Iris pigment epithelial cell (primary cell): ENCODE data around the gene DBP.
"Not testable (repeated sequence)": the region's sequence is repeated elsewhere in the genome, so short reads cannot be mapped to it uniquely, and the experiment has no call there.

ENCODE experiments used
- DNase-seq: peaks from one replicate; pipeline ENCODE4 v3.0.0-alpha.2; 2011; ENCODE audit warnings: low read depth

Gene DBP

DNA sequence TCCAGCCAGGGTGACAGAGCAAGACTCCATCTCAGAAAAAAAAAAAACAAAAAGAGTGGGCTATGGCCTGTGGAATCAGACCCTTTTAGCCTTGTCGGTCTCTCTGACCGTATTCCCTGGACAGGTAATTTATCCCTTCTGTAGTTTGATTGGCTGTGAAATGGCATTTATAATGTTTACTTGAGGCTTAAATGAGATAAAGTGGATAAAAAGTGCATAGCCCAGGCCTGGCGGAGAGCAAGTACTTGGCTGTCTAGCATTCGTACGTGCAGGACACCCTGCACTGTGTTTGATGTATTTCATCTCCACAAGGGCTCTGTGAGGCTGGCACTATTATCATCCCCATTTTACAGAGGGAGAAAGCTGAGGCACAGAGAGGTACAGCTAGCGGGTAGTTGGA lies 28.6 kb upstream of the DBP start:
- DNase-seq, result no peak

DNA sequence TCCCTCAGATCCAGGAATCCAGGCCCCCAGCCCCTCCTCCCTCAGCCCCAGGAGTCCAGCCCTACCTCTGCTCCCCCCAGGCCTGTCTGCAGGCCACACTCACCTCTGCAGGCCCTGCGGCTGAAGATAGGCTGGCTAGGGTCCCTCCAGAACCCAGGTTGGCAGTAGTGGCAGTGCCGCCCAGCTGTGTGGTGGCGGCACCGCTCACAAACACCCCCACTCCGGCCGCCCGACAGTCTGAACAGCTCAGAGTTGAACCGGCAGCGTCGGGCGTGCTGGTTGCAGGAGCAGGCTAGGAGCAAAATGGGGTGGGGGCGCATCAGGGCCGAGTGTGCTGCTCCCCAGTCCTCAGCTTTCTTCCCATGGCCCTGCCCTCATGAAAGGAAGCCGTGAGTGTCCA lies 27.3 kb upstream of the DBP start:
- no peak for DNase-seq

DNA sequence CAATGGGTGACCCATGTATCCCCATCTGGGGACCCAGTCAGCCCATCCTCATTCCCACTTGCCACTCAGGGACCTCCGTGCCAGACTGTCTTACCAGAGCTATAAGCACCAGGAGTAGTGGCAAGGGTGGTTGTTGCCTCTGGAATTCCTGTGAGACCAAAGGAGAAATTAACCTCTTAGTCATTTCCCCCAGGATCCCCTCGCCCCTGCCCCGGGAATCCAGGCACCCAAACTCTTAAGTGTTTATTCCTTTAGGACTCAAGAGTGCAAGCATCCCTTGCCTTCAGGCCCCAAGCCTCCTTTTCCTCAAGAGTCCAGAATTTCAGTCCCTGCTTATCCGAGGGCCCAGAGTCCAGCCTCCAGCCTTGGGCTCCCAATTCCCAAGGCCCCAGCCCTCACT lies 26.5 kb upstream of the DBP start:
- DNase-seq, result no peak

DNA sequence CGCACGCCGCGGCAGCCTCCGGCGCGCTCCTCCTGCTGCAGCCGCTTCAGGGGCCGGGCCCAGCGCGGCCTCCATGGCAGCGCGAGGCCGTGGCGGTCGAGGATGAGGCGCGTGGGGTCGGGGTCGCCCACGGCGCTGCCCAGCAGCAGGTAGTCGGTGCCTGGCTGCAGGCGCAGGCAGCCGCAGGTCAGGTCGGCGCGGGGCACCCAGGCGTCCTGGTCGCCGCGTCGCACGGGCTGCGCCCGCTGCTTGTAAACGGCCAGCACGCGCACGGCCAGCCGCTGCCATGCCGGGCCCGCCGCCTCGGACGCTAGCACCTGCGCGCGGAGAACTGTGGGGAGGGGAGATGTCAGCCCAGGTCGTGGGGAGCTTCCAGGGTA lies 24.5 kb upstream of the DBP start:
- no peak for DNase-seq

DNA sequence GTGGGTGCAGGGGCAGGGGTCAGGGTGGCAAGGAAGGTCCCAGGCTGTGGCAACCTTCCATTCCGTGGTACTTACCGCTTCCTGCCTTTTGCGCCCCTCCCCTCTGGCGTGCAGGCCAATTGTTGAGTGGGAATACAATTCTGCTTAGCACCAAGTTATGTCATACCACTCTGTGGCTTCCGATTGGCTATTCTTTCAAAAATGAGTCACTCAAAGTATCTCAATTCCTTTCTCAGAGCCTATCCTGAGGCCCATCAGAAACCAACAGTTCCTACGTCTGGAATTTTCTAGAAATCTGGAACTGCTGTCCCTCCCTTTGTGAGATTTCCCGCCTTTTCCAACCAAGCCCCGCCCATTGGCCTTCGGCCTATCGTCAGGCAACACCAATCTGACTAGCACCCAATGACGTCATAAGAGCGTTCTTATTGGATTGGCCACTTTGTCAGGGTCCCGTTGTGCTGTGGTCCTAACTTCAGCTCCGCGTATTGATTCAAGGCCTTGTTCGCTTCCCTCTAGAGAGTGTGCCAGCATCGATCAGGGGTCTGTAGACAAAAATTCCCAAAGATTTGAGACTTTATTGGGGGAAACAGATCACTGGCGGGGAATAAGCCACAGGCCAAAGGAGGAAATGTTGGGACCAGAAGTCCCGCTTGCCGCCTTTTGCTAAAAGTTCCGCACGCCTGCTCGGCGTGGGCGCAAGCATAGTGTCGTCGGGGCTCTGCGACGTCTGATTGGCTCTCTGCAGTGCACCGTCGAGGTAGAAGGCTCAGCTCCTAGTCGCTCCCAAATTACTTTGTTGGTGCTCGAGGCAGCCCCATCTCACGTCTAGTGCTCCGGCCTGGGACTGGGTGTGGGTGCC lies 23.9 kb upstream of the DBP start:
- peak; percentile 82 for DNase-seq

DNA sequence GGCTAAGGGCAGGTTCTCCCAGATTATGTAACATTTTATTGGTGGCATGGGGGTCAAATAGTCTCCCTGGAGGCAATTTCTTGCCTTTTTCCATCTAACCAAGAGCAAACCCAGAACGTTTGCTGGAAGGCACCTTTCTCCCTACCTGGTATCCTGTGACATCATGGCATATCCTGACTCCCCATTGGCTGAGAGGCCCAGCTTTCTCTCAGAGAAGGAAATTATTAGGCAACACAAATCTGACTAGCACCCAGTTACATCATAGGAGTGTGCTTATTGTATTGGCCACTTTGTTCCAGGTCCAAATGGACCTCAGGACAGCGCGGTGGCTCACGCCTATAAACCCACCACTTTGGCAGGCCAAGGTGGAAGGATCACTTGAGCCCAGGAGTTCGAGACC lies 22.6 kb upstream of the DBP start:
- peak; percentile 63 for DNase-seq

DNA sequence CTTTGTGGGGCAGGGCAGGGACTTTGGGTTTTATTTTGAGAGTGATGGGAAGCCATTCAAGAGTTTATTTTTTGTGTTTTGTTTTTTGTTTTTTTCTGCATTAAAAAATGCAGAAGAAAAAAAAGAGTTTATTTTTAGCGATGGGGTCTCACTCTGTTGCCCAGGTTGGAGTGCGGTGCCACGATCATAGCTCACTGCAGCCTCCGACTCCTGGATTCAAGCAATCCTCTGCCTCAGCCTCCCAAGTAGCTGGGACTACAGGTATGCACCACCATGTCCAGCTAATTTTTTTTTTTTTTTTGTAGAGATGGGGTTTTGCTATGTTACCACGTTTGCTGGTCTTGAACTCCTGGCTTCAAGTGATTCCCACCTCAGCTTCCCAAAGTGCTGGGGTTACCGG lies 21.3 kb upstream of the DBP start:
- no peak for DNase-seq

DNA sequence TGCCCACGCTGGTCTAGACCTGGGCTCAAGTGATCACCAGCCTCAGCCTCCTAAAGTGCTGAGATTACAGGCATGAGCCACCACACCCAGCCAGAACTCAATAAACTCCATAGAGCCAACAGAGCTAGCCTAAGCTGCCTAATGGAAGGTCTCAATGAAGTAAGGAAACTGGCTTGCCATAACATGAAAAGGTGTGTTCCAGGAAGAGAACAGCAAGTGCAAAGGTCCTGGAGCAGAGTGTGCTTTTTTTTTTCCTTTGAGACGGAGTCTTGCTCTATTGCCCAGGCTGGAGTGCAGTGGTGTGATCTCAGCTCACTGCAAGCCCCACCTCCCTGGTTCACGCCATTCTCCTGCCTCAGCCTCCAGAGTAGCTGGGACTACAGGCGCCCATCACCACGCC lies 20.6 kb upstream of the DBP start:
- DNase-seq, result not testable (repeated sequence)

DNA sequence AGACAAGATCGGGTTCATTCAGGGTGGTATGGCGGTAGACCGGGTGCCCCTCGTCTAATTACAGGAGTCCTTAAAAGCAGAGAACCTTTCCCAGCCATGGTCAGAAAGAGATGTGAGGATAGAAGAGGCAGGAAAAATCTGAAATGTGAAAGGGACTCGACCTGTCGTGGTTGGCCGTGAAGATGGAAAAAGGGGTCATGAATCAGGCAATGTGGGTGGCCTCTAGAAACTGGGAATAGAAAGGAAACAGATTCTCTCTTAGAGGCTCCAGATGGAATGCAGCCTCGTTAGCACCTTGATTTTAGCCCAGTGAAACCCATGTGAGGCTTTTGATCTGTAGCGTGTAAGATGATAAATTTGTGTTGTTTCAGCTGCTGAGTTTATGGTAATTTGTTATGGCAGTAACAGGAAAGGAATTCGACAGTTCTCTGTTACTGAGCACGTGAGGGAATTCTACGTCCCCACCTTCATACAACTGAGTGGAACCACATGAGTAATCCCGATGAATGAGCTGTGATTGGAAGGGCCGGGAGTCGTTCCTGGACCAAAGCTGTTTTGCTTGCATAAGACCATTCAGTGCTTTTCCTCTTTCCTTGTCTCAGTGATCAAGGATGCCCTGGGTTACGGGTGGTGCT lies 19.8 kb upstream of the DBP start:
- peak; percentile 81 for DNase-seq

DNA sequence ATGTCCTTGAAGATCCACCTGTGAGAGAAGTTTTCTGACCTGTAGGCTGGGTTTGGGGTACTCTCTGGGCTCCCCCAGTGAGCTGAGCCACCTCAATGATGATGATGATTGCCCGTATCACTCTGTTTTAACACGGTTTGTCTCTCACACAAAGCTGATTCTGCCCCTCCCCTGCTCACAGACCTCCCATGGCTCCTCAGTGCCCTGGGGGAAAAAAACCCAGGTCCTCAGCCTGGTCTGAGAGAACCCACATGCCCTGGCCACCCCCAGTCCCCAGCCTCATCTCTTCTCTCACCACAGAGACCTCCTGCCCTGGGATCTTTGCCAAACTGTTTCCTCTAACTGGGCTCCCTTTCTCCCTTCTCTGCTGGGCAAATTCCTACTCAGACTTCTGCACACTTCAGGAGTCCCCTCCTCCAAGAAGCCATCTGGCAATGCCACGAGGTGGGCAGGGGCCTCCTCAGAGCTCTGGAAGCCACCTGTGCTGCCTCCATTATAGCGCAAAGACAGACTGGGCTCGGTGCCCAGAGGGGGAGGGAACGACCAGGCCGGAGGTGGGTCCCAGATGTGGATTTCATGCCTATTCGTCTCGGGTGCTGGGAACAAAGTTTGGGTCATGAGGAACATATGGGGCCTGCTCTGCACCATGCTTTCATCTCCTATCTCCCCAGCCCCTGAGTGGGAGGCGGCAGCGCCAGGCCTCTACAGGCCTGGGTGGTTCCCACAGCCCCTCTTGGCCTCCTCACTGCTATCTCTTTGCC lies 17.3 kb upstream of the DBP start:
- DNase-seq, result no peak

DNA sequence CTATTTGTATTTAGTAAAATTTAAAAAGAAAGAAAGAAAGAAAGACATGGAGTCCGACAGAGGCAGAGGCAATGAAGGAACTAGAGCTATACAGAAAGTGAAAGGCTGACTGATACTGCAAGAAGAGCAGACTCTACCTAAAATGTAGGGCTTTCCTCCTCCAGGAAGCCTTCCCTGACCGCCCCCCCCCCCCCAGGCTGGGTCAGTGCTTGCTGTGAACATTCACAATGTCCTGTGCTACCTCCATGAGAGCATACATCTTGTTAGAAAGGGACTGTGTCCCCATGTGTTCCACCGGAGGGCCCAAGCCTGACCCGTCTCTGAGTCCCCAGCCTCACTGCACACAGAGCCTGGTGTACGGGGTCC lies 14.5 kb upstream of the DBP start:
- DNase-seq, result no peak

DNA sequence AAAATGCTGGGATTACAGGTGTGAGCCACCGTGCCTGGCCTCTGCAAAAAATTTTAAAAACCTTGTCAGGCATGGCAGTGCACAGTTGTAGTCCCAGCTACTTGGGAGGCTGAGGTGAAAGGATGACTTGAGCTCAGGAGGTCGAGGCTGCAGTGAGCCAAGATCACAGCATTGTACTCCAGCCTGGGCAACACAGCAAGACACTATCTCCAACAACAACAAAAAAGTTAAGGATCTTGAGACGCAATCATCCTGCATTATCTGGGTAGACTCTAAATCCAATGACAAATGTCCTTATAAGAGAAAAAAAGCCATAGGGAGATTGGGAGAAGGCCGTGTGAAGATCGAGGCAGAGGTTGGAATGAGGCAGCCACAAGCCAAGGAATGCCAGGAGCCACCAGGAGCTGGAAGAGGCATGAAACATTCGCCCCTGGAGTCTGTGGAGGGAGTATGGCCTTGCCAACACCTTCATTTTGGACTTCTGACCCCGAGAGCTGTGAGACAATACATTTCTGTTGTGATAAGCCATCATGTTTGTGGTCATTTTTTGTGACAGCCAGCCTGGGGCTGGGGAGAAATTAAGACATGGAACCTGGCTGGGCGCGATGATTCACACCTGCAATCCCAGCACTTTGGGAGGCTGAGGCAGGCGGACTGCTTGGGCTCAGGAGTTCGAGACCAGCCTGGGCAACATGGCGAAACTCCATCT lies 13.9 kb upstream of the DBP start:
- no peak for DNase-seq

DNA sequence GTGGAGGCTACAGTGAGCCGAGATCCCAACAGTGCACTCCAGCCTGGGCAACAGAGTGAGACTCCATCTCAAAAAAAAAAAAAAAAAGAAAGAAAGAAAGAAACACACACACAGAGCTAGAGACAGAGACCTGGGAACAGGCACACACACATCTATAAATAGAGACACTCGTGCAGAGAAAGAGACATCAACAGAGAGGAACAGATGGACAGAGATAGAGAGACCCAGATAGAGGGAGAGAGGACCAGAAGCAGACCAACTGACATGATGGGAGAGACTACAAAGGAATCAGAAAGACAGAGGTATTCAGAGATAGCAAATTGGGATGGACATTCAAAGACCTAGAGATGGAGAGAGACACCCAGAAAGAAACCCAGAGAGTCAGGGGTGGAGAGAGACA lies 11.0 kb upstream of the DBP start:
- DNase-seq, result no peak

DNA sequence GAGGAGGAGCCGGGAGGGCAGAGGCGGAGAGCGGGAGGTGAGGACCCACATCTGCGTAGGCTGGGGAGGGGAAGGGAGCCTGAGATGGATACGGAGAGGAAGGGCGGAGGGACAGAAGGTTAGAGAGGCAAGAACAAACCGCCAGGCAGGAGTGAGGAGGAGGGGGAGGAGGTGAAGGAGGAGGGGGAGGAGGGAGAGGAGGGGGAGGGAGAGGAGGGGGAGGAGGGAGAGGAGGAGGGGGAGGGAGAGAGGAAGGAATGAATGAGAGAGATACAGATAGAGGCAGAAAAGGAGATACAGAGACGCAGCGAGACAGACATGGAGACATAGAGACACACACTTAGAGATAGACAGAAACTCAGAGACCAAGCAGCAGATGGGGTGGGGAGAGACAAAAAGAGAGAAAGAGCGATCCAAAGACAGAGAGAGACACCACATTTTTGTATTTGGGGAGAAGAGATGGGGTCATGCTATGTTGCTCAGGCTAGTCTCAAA lies 9.6 kb upstream of the DBP start:
- no peak for DNase-seq

DNA sequence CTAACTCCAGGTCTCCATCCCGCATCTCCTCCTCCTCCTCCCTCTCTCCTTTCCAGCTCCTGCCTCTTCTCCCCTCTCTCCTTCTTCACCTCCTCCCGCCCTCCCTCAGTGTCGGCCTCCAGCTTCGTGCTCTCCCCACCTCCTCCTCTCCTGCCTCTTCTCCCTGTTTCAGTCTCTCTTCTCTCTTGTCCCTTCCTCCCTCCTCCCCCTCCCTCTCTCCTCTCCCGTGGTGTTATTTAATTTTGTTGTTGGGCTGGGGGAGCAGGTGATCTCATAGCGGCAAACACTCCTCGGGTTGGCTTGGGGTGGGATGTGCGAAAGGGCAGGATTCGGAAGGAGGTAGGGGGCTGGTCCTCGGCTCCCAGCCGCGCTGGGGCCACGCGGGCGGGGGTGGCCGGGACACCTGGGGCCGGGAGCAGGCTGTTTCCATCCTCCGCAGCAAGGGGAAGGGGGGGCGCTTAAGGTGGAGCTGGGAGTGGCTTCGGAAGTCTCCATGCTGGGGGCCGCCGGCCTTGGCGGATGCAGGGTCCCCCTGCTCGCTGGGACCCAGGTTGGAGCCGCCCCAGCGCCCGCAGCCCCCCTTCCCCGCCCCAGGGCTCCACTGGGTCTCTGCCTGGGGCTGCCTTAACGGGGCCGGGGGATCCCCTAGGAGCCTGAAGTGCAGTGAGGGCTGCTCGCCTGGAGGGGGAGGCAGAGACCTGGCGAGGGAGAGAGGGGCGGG lies 9.0 kb upstream of the DBP start, which contains the start of gene CA11:
Gene CA11, minus strand, starts transcription at position 187 of the 721 bp plus-strand sequence. CDS start 555 bp downstream, outside the sequence.
- peak; percentile 80 for DNase-seq

DNA sequence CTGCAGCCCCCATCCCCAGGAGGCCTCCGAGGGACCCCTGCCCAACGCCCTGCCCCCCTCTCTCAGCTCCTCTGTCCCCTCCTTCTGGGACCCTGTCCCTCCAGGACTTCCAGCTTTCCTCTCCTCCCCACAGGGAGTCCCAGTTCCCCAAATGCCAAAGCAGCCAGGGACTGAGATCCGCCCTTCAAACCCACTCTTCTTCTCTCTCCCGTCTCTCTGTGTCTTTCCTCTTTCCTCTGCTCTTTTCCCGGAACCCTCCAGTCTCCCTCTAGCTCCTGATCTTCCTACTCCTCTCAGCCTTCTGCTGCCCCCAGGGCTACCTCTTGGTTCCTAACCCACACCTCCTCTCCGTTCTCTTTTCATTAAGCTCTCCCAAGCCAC lies 8.4 kb upstream of the DBP start:
- DNase-seq, result no peak

DNA sequence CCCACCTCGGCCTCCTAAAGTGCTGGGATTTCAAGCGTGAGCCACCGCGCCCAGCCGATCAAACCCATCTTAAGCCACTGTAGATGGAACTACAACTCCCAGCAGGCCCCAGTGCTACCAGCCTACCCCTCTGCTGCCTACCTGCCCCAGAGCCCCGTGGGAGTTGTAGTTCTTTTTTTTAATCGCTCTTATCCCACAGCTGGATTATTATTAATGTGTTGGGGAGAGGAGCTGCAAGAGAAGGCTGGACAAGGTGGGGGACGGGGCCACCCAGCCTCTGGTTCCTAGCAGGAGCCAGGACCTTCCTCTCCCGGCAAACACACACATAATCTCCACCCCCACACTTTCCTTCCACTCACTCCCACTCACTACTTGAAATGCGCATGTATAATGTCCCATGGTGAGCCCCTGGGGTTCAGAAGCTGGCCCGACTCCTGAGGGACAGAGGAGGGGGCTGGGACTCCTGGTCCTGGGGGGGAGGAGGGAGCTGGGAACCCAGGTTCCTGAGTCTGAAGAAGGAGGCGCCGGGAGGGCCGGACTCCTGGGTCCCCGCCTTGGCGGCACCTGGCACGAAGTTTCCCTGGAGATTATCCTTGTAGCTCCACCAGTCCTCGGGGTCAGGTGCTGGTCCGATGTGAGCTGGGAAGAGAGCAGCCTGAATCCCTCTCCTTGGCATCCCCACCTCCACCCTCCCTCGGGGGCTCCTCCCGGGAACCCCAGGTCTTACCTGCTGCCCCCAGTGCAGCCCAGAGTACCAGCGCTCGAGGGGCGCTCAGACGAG lies 7.8 kb upstream of the DBP start:
- peak; percentile 77 for DNase-seq

DNA sequence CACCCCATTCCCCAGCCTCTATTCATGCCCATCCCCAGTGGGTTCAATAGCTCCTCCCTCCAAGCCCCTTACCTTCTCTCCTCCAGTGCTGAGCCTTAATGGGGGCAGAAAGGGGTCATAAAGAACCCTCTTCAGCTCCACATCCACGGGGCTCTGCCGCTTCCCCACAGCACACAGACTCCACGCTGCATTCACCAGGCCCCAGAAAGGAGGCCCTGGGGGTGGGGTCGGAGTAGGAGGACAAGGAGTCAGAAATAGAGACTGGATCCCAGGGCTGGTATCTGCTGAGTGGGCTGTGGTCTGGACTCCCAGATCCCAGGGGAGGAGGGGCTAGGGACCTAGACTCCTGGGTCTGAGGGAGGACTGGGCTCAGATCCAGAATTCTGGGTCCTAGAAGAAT lies 7.2 kb upstream of the DBP start:
- DNase-seq, result no peak

DNA sequence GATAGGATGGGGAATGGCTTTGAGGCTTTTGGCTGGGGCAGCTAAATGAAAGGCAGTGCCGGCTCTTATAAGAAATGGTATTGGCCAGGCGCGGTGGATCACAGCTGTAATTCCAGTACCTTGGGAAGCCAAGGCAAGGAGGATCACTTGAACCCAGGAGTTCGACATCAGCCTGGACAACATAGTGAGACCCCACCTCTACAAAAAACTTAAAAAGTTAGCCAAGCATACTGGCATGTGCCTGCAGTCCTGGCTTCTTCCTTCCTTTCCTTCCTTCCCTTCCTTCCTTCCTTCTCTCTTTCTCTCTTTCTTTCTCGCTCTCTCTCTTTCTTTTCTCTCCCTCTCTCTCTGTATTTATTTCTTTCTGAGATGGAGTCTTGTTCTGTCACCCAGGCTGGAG lies 5.7 kb upstream of the DBP start:
- DNase-seq, result no peak

DNA sequence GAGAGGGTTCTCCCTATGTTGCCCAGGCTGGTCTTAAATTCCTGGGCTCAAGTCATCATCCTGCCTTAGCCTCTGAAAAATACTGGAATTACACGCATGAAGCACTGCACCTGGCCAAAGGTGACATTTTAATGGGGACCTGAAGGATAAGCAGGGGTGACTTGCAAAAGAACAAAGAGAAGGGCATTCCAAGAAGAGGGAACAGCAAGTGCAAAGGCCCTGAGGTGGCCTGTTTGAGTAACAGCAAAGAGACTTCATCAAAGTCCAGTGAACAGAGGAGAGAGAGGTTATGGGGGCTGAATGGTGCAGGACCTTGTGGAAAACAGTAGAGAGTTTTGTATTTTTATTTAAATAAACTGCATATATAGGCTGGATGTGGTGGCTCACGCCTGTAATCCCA lies 4.7 kb upstream of the DBP start:
- DNase-seq, result no peak
